A673 (cell line): ENCODE results near the gene HSD17B2. TPM values are rescaled to one million over a fixed set of nuclear protein-coding genes. Genes with fewer than 3 reads are reported as not detected.

Experiments
- BruUV-seq: library from RNA; stranded (reverse); fragments of 400-500 nt; replicated peaks from 2 replicates; lab custom pipeline; 2021; lab: Mats Ljungman, UMichigan
- CTCF ChIA-PET: fragments of 300-600 bp; sonication (Branson Sonifier 250); formaldehyde crosslinking; loops from one replicate; lab custom pipeline; 2022; ENCODE audit warnings: antibody characterized with exemption; lab: Charles Lee
- POLR2A ChIA-PET: fragments of 300-600 bp; sonication (Branson Sonifier 250); formaldehyde crosslinking; loops from one replicate; lab custom pipeline; 2022; ENCODE audit warnings: antibody characterized with exemption; ENCODE audit not compliant: low non-redundant PET; lab: Charles Lee
- DNase-seq: peaks from one replicate; pipeline ENCODE4 v3.0.0-alpha.2; 2015; ENCODE audit warnings: low spot score
- H3K27ac ChIP-seq: fragments of 200-600 bp; sonication (generic); 2 replicates; pipeline ENCODE4 v1.5.1; 2016; ENCODE audit warnings: mixed run types, low read depth, mild to moderate bottlenecking, mixed read lengths, antibody characterized with exemption, low read length; ENCODE audit not compliant: poor library complexity, severe bottlenecking
- H3K27me3 ChIP-seq: fragments of 200-600 bp; sonication (generic); replicated peaks from 2 replicates; pipeline ENCODE4 v1.6.1; 2017; ENCODE audit warnings: mixed run types, low read depth, mild to moderate bottlenecking, mixed read lengths, antibody characterized with exemption, low read length; ENCODE audit not compliant: insufficient read depth, poor library complexity
- H3K36me3 ChIP-seq: fragments of 200-600 bp; sonication (generic); 2 replicates; pipeline ENCODE4 v1.6.1; 2016; ENCODE audit warnings: mixed run types, mild to moderate bottlenecking, mixed read lengths, antibody characterized with exemption, low read length; ENCODE audit not compliant: insufficient read depth, poor library complexity, severe bottlenecking
- H3K4me1 ChIP-seq: fragments of 200-600 bp; sonication (generic); 2 replicates; pipeline ENCODE4 v1.6.1; 2017; ENCODE audit warnings: mixed run types, mild to moderate bottlenecking, mixed read lengths, antibody characterized with exemption, low read length; ENCODE audit not compliant: insufficient read depth, poor library complexity, severe bottlenecking
- H3K4me3 ChIP-seq: fragments of 200-600 bp; sonication (generic); 2 replicates; pipeline ENCODE4 v1.5.1; 2016; ENCODE audit warnings: low read depth, mixed run types, mild to moderate bottlenecking, mixed read lengths, low read length; ENCODE audit not compliant: poor library complexity, severe bottlenecking
- H3K9me3 ChIP-seq: fragments of 200-600 bp; sonication (generic); 2 replicates; pipeline ENCODE4 v1.6.1; 2016; ENCODE audit warnings: mixed run types, low read depth, mild to moderate bottlenecking, mixed read lengths, antibody characterized with exemption, low read length; ENCODE audit not compliant: poor library complexity, severe bottlenecking
- CTCF ChIP-seq: fragments of 300-800, 200-600 bp; sonication (generic); conservative IDR thresholded peaks from 2 replicates; pipeline ENCODE4 v1.5.1; 2017; ENCODE audit warnings: low read depth, mild to moderate bottlenecking, antibody characterized with exemption, low read length, moderate library complexity, mixed read lengths
- EZH2 ChIP-seq: fragments of 200-600 bp; sonication (generic); IDR thresholded peaks from 2 replicates; pipeline ENCODE4 v1.6.1; 2017; ENCODE audit warnings: borderline replicate concordance, low read depth, mild to moderate bottlenecking, mixed read lengths, antibody characterized with exemption, low read length; ENCODE audit not compliant: poor library complexity, severe bottlenecking
- intact Hi-C: fragments of 100-400 bp; cut with micrococcal nuclease; formaldehyde crosslinking; loops from one replicate; pipeline ENCODE4 v1.10.0; 2022; ENCODE audit not compliant: unreplicated experiment
- total RNA-seq: library from RNA; stranded (reverse); gene quantifications from 2 replicates; pipeline ENCODE4 v1.2.3, GENCODE V29; 2021

HSD17B2 gene
- total RNA-seq, 1 experiment from 2014 or later, result 4.9 TPM

GRCh38 chr16:82049484-82049883, 14.4 kb downstream of the HSD17B2 start:
- peaks cover 10% of the 10 kb centered on the region for H3K4me1 ChIP-seq
- peaks cover 3% of the 10 kb centered on the region for H3K27me3 ChIP-seq
- BruUV-seq, result no TSS peak
- TF ChIP-seq EZH2 (no peak), CTCF (no peak)
- ChIA-PET CTCF (no interaction called here), POLR2A (no interaction called here)
- no peak overlapping the region for H3K4me3 ChIP-seq
- no peaks in the 10 kb centered on the region for H3K9me3 ChIP-seq
- no peak overlapping the region for H3K27ac ChIP-seq
- DNase-seq, result no peak
- intact Hi-C loops, result no loop called here
- H3K36me3 ChIP-seq, result no peaks in the 10 kb centered on the region

- TF ChIP-seq CTCF (no peak), EZH2 (no peak)
- POLR2A ChIA-PET, result no interaction called here
Measured at GRCh38 chr16:82050506-82050905, 15.5 kb downstream of the HSD17B2 start.

GRCh38 chr16:82050909-82051357, 15.9 kb downstream of the HSD17B2 start:
- POLR2A ChIA-PET, result no interaction called here
- no peak for DNase-seq
- no peak for TF ChIP-seq CTCF
- no peak for TF ChIP-seq EZH2
- peaks cover 3% of the 10 kb centered on the region for H3K27me3 ChIP-seq
- H3K9me3 ChIP-seq, result no peaks in the 10 kb centered on the region
- H3K27ac ChIP-seq, result no peak overlapping the region
- BruUV-seq, result no TSS peak
- intact Hi-C loops, result no loop called here
- CTCF ChIA-PET, result no interaction called here
- H3K4me3 ChIP-seq, result no peak overlapping the region
- no peaks in the 10 kb centered on the region for H3K4me1 ChIP-seq
- no peaks in the 10 kb centered on the region for H3K36me3 ChIP-seq

More at GRCh38 chr16:82050506-82050905, 15.5 kb downstream of the HSD17B2 start:
- Histone ChIP-seq H3K4me3 (no peak overlapping the region), H3K4me1 (no peaks in the 10 kb centered on the region), H3K27me3 (peaks cover 3% of the 10 kb centered on the region), H3K36me3 (no peaks in the 10 kb centered on the region), H3K27ac (no peak overlapping the region), H3K9me3 (no peaks in the 10 kb centered on the region)
- intact Hi-C loops, result no loop called here
- BruUV-seq, result no TSS peak
- CTCF ChIA-PET, result no interaction called here
- DNase-seq, result no peak
